Left lung (tissue), 10 donors: ENCODE data around the gene NME1. TPM values are rescaled to one million over a fixed set of nuclear protein-coding genes. Genes with fewer than 3 reads are reported as not detected.

ENCODE experiments used
- ATAC-seq: fragments of 200-7000 bp; cut with Tn5 transposase; one replicate; pipeline ENCODE4 v1.9.1; 2020; ENCODE audit warnings: moderate library complexity
- DNase-seq, 4 donors: peaks; one replicate each; pipeline ENCODE4 v3.0.0-alpha.2; 2013 to 2020
- H3K27ac ChIP-seq, 2 donors: fragments of 200-600 bp; sonication (generic) in 1 of 2; one replicate each; pipeline versions ENCODE4 v1.5.0 to v1.8.0; 2020 to 2021
- H3K27me3 ChIP-seq, 2 donors: fragments of 200-600 bp; sonication (generic) in 1 of 2; one replicate each; pipeline versions ENCODE4 v1.5.0 to v1.8.0; 2020 to 2021
- H3K36me3 ChIP-seq, 2 donors: fragments of 200-600 bp; sonication (generic) in 1 of 2; one replicate each; pipeline versions ENCODE4 v1.5.0 to v1.8.0; 2020 to 2021
- H3K4me1 ChIP-seq, 2 donors: fragments of 200-600 bp; one replicate each; pipeline ENCODE4 v1.8.0; 2021
- H3K4me3 ChIP-seq, 2 donors: fragments of 200-600 bp; sonication (generic) in 1 of 2; one replicate each; pipeline versions ENCODE4 v1.5.0 to v1.8.0; 2020 to 2021; ENCODE audit warnings: mild to moderate bottlenecking in 1 of 2
- H3K9me3 ChIP-seq, 2 donors: fragments of 200-600 bp; sonication (generic) in 1 of 2; one replicate each; pipeline versions ENCODE4 v1.5.0 to v1.8.0; 2020 to 2021
- CTCF ChIP-seq, 2 donors: fragments of 200-600 bp; sonication (generic) in 1 of 2; IDR thresholded peaks; one replicate each; pipeline versions ENCODE4 v1.5.0 to v1.8.0; 2021; ENCODE audit warnings: antibody characterized with exemption in 2 of 2
- intact Hi-C, 2 donors: fragments of 100-400 bp; cut with DNase I; formaldehyde crosslinking; loops; one replicate each; pipeline versions ENCODE4 v1.11.2 to v1.14.2; 2022
- polyA plus RNA-seq, 6 donors: library from polyadenylated mRNA; unstranded; fragments of 120-200 nt; gene quantifications; one replicate each; pipeline ENCODE4 v1.2.1, GENCODE V29; 2013; ENCODE audit not compliant: insufficient read length in 6 of 6
- total RNA-seq, 2 donors: library from RNA; stranded (reverse); fragmentation: NEBNext Ultra II Directional; extraction: Animal tissue kit (Norgen Biotek cat#: 25700); gene quantifications; one replicate each; pipeline ENCODE4 v1.2.1, GENCODE V29; 2021
- donor health status: DM: no; HTN: yes; CAD: no.
- donor health status: DM: no; HTN: no; CAD: no.

The NME1 gene
- total and polyA plus RNA-seq, 8 donors, result 47.7 to 131 (median 59.1) TPM

GRCh38 chr17:51159604-51160003 is 6.2 kb downstream of the NME1 start:
- no peak for TF ChIP-seq CTCF (IDR thresholded peaks at IDR 0.05)
- intact Hi-C loops, result no loop called here
- peaks cover 3 to 9% of the 10 kb centered on the region in 2 donors for H3K4me1 ChIP-seq
- no peak overlapping the region for H3K27ac ChIP-seq
- peaks cover 0 to 67% of the 10 kb centered on the region in 2 donors for H3K36me3 ChIP-seq
- no peaks in the 10 kb centered on the region for H3K9me3 ChIP-seq
- ATAC-seq (no peak), DNase-seq (no peak)
- no peak overlapping the region for H3K4me3 ChIP-seq
- H3K27me3 ChIP-seq, result no peaks in the 10 kb centered on the region

- Histone ChIP-seq H3K9me3 (no peaks in the 10 kb centered on the region), H3K4me1 (peaks cover 0 to 9% of the 10 kb centered on the region in 2 donors), H3K27ac (no peak overlapping the region), H3K4me3 (no peak overlapping the region), H3K36me3 (peaks cover 0 to 58% of the 10 kb centered on the region in 2 donors), H3K27me3 (no peaks in the 10 kb centered on the region)
- no peak for TF ChIP-seq CTCF (IDR thresholded peaks at IDR 0.05)
- ATAC-seq (no peak), DNase-seq (no peak)
- intact Hi-C loops, result no loop called here
Observed at GRCh38 chr17:51161541-51161940, 8.2 kb downstream of the NME1 start.

- H3K4me1 ChIP-seq, result peaks cover 0 to 28% of the 10 kb centered on the region in 2 donors
- peaks cover 0 to 49% of the 10 kb centered on the region in 2 donors for H3K36me3 ChIP-seq
- peak overlapping the region in 1 of 2 donors; percentile 84 for H3K4me3 ChIP-seq
- TF ChIP-seq CTCF (IDR thresholded peaks at IDR 0.05), result no peak
- peak overlapping the region; percentile 88 to 95 for H3K27ac ChIP-seq
- ATAC-seq, result no peak
- DNase-seq, result no peak
- intact Hi-C loops, result no loop called here
- no peaks in the 10 kb centered on the region for H3K27me3 ChIP-seq
- no peaks in the 10 kb centered on the region for H3K9me3 ChIP-seq
Observed at GRCh38 chr17:51164911-51165679, 11.7 kb downstream of the NME1 start.

- no peaks in the 10 kb centered on the region for H3K9me3 ChIP-seq
- peak overlapping the region; percentile 84 to 97 for H3K4me3 ChIP-seq
- H3K27ac ChIP-seq, result peak overlapping the region; percentile 88 to 95
- ATAC-seq (peak; percentile 24), DNase-seq (peak in 1 of 4 donors; percentile 39)
- peaks cover 0 to 28% of the 10 kb centered on the region in 2 donors for H3K4me1 ChIP-seq
- H3K27me3 ChIP-seq, result no peaks in the 10 kb centered on the region
- peaks cover 0 to 49% of the 10 kb centered on the region in 2 donors for H3K36me3 ChIP-seq
- intact Hi-C loops, result no loop called here
- no peak for TF ChIP-seq CTCF (IDR thresholded peaks at IDR 0.05)
Observed at GRCh38 chr17:51165680-51166197, 12.4 kb downstream of the NME1 start.

GRCh38 chr17:51166198-51166986 is 13.0 kb downstream of the NME1 start, which contains the start of gene NME2:
TSS of gene NME2 (plus strand) at chr17:51166411. CDS start at chr17:51166831, 420 bp downstream.
- ATAC-seq (peak; percentile 97), DNase-seq (peak; percentile 80 to 98 (median 92))
- no peak for TF ChIP-seq CTCF (IDR thresholded peaks at IDR 0.05)
- Histone ChIP-seq H3K9me3 (no peaks in the 10 kb centered on the region), H3K27me3 (no peaks in the 10 kb centered on the region), H3K4me3 (peak within 1 kb of the TSS; percentile 84 to 97), H3K36me3 (peaks cover 0 to 49% of the 10 kb centered on the region in 2 donors), H3K4me1 (peaks cover 0 to 28% of the 10 kb centered on the region in 2 donors), H3K27ac (peak within 1 kb of the TSS; percentile 88 to 95)
- intact Hi-C loops, result no loop called here
